HEK293T (cell line): ENCODE results near the gene MSRB3.

ENCODE experiments used
- ARNT ChIP-seq: fragments of 450-650 bp; IDR thresholded peaks from 2 replicates; pipeline ENCODE4 v1.6.1; 2017; ENCODE audit warnings: mild to moderate bottlenecking
- BHLHE40 ChIP-seq: fragments of 450-650 bp; IDR thresholded peaks from 2 replicates; pipeline ENCODE4 v1.6.1; 2016; ENCODE audit warnings: mild to moderate bottlenecking, moderate library complexity, borderline replicate concordance
- ELF4 ChIP-seq: fragments of 450-650 bp; IDR thresholded peaks from 2 replicates; pipeline ENCODE4 v1.6.1; 2017; ENCODE audit warnings: antibody characterized with exemption
- FOXA1 ChIP-seq: fragments of 450-650 bp; IDR thresholded peaks from 2 replicates; pipeline ENCODE4 v1.6.1; 2016; ENCODE audit warnings: mild to moderate bottlenecking
- FOXK2 ChIP-seq: fragments of 450-650 bp; IDR thresholded peaks from 2 replicates; pipeline ENCODE4 v1.6.1; 2016; ENCODE audit warnings: mild to moderate bottlenecking
- HDGF ChIP-seq: fragments of 450-650 bp; IDR thresholded peaks from 2 replicates; pipeline ENCODE4 v1.6.1; 2017; ENCODE audit warnings: antibody characterized with exemption, borderline replicate concordance
- LEF1 ChIP-seq: fragments of 450-650 bp; IDR thresholded peaks from 2 replicates; pipeline ENCODE4 v1.6.1; 2017; ENCODE audit warnings: mild to moderate bottlenecking, borderline replicate concordance
- SP1 ChIP-seq: fragments of 450-650 bp; IDR thresholded peaks from 2 replicates; pipeline ENCODE4 v1.6.1; 2017
- SUZ12 ChIP-seq: fragments of 450-650 bp; IDR thresholded peaks from 2 replicates; pipeline ENCODE4 v1.6.1; 2016; ENCODE audit warnings: mild to moderate bottlenecking
- ZNF384 ChIP-seq: fragments of 450-650 bp; IDR thresholded peaks from 2 replicates; pipeline ENCODE4 v1.6.1; 2016
- TF ChIP-seq, protein P1 (sequence below): fragments of 450-650 bp; IDR thresholded peaks from 2 replicates; pipeline ENCODE4 v1.6.1; 2016

DNA sequence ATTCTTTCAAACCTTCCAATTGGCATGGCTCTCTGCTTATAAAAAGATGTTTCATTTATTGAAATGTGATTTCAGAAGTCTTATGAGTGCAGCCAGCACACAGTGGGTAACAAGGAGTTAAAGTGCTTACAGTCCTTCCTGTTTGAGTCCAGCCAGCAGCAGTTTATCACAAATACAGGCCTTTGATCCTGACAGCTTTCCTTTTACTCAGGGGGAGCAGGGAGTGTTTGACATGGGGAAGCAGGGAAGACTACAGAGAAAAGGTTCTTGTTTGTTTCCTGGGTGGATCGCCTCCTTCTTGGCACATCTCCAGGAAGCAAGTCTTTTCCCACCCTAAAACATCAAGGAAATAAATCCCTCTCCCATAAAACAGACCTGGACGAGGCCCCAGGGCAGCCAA lies 216.1 kb downstream of the MSRB3 start:
- TF ChIP-seq ZNF384 (no peak), LEF1 (no peak), BHLHE40 (no peak), FOXK2 (no peak), SP1 (no peak), ARNT (no peak), SUZ12 (no peak), HDGF (no peak), ELF4 (no peak), FOXA1 (no peak)
- TF ChIP-seq, protein P1, sequence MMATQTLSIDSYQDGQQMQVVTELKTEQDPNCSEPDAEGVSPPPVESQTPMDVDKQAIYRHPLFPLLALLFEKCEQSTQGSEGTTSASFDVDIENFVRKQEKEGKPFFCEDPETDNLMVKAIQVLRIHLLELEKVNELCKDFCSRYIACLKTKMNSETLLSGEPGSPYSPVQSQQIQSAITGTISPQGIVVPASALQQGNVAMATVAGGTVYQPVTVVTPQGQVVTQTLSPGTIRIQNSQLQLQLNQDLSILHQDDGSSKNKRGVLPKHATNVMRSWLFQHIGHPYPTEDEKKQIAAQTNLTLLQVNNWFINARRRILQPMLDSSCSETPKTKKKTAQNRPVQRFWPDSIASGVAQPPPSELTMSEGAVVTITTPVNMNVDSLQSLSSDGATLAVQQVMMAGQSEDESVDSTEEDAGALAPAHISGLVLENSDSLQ: peak; percentile 26; the same call in 1 of the 2 replicates
